HG03520 (cell line): ENCODE data around the gene PEX5.

Source experiments
- ATAC-seq: cut with Tn5 transposase; IDR thresholded peaks from one replicate; pipeline ENCODE4 v1.9.1; 2021; ENCODE audit warnings: mild to moderate bottlenecking, moderate library complexity; ENCODE audit not compliant: unreplicated experiment

PEX5 gene

DNA sequence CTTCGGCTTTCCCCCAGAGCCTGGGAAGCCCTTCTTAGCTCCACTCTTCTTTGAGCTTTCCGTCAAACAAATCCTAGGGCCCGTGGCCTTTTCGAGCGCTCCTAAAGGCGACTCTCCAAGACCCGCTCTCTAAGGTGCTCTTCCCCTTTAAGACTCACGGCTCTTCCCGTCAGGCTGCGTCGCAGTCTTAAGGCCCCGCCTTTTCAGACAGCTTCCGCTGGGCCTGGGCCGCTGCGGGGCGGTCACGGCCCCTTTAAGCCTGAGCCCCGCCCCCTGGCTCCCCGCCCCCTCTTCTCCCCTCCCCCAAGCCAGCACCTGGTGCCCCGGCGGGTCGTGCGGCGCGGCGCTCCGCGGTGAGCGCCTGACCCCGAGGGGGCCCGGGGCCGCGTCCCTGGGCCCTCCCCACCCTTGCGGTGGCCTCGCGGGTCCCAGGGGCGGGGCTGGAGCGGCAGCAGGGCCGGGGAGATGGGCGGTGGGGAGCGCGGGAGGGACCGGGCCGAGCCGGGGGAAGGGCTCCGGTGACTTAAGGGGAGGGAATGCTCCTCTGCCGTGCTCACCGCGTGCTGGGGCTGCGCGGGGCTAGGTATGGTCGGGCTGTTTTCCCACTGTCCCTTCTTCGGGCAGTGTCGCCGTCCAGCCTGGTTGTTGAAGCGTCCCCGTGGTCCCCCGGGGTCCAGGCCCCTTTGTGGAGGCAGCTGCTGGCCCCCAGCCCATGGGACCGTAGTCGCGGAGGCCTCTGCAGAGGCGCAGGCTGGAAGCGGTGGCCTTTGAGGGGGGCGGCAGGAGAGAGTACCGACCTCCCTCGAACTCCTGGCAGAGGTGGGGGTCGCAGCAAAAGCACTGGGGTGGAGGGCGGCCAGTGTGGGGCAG, at the start of gene PEX5:
Gene PEX5 (plus strand): TSS at position 289 of the 870 bp plus-strand sequence. CDS start 692 bp downstream, outside the sequence.
- peak; percentile 91 for ATAC-seq

DNA sequence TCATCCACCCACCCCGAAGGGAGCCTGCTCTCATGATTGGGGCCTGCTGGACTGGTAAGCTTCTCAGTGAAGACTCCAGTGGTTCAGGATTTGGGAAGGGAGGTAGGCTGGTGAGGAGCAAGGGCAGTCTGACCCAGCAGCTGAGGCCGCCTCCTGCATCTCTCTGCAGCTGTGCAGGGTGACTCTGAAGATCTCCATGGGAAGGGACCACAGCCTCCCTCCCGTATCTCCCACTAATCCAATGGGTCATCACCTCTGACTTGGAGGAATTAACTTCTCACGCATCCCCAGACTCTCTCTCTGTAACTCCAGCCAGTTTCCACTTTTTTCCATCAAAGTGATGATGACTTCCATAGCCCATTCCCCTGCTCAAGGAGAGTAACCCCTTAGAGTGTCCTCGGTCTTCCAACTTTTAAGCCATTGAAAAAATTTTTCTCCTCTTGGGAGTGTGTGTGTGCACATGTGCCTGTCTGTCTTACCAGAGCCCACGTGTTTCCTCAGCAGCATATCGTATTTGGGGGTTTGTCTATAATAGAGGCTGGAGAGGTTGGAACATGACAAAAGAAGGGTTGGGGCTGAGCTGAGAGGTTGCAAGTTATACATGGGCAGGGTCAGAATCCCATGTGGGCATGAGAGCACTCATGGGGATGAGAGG, 48.0 kb upstream of the PEX5 start:
- ATAC-seq: no peak

DNA sequence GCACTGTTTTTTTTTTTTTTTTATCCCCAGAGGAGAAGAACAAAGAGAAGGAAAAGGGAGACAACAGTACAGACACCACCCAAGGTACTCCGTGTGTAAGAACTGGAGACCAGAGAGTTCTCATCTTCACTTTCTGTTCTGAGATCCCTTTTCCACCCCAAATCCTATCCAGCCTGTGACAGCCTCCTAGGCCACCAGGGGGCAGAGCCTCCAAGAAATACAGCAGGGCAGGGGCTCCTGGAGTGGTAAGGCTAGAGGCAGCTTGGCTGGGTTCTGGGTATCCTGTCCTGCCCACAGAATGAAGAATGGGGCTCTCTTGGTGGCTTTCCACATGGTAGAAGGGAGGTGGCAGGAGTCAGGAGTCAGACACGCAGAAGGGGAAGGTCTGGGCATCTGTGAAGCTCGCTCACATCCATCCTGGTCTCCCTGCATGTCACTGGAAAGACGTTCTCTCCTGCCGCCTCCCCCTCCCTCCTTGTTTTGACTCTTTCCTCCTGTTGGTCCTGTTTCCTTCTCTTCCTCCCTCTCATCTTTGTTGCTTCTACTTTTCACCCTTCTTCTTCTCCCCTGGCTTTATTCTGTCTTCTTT, 47.3 kb upstream of the PEX5 start:
- ATAC-seq: no peak

DNA sequence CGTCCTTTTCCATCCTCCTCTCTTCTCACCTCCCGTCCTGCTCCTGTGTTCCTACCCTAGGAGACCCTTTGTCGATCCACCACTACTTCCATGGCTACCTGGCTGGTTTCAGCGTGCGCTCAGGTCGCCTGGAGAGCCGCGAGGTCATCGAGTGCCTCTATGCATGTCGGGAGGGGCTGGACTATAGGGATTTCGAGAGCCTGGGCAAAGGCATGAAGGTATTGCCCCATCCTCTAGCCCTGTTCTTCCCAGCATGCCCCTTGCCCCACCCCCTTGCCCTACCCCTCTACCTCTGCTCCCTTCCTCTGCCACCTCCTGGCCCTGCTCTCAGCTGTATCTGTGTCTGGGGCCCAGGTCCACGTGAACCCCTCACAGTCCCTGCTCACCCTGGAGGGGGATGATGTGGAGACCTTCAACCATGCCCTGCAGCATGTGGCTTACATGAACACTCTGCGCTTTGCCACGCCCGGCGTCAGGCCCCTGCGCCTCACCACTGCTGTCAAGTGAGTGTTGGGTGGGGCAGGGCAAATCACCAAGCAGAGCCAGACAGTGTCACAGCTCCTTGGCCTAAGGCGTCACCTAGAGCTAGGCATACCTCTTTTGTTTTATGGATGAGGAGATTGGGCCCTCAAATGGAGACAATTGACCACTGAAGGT, 46.5 kb upstream of the PEX5 start:
- no peak for ATAC-seq

DNA sequence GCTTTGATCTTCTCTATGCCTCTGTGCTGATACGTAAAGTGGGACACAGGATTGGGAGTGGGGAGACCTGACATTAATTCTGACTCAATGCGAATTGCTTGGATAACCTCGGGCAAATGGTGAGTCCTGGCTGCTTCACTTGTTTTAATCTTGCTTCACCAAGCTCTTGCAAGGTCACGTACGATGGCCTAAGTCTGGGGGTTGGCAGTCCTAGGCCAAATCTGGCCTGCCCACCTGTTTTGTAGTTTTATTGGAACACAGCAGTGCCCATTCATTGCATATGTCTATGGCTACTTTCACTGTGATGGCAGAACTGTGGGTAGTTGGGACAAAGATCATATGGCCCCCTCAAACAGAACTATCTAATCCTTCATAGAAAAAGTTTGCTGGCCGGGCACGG, 45.9 kb upstream of the PEX5 start:
- ATAC-seq: no peak

DNA sequence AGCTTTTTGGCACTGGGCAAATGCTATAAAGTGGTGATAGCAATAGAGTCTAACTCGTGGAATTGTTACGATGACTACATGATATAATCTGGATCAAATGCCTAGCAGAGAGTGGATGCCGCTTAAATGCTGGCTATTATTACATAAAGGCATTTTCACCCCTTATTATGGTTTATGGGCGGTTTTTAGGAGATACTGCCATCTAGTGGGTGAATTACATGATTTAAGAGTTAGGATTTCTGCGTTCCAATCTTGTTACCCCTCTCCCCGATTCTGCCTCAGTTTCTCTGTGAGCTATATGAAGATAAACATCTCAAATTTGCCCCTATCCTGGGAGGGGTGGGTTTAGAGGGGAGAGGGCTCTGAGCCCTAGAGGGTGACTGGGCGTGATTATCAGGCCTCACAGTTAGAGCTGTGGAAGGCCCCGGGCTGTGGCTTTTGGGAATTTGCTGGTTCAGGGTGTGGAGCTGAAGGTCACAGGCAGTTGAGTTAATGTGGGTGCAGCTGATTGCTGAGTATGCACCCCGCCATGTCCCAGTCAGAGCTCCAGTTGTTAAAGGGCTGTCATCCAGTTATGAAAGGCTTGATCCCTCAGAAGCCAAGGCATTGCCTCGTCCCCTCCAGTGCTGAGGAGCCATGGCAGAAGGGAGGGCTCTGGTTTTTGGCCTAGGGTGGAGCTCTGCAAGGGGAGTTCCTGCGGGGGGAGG, 44.9 kb upstream of the PEX5 start:
- ATAC-seq: no peak

DNA sequence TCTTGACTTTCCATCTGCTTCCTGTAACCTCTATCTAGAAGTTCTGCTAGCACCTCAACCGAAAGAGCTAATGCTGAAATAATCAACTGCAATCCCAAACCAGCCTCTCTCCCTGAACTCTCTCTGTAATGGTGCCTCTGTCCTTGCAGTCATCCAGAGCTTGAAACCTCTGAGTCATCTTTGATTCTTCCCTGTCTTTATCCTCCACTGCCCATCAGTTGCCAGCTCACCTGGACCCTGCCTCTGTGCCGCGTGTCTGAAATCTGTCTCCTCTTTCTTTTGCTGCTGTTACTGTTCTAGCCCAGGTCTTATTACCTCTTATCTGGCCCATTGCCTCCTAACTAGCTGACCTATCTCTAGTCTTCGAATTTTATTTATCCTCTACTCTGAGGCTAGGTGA, 43.8 kb upstream of the PEX5 start:
- no peak for ATAC-seq

DNA sequence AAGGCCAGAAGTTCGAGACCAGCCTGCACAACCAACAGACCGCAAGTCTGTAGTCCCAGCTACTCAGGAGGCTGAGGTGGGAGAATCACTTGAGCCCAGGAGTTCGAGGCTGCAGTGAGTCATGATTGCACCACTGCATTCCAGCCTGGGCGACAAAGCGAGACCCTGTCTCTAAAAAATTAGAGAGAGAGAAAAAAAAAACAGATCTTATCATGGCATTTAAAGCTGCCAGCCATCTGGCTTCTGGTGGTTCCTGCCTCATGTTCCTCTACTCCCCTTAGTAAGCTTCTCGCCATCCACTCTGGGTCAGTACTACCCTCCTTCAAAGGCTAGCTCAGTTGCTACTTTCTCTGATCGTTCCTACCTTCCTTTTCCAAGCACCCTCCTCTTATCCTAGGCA, 43.3 kb upstream of the PEX5 start:
- ATAC-seq: no peak

DNA sequence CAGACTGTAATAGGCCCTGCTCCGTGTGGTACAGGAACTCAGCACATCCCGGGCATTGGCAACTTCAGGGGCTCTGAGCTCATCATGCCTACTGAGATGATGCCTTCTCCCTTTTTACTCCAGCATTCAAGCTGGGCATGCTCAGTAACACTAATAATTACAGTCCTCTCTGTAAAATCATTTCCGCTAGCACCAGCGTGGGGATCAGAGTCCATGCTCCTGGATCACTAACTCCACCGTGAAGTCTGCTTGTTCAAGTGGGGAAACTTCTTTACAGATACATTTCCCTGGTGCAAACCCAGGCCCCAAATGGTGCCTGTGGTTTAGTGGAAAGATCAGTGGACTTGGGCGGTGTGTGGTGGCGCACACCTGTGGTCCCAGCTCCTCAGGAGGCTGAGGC, 42.6 kb upstream of the PEX5 start:
- no peak for ATAC-seq

DNA sequence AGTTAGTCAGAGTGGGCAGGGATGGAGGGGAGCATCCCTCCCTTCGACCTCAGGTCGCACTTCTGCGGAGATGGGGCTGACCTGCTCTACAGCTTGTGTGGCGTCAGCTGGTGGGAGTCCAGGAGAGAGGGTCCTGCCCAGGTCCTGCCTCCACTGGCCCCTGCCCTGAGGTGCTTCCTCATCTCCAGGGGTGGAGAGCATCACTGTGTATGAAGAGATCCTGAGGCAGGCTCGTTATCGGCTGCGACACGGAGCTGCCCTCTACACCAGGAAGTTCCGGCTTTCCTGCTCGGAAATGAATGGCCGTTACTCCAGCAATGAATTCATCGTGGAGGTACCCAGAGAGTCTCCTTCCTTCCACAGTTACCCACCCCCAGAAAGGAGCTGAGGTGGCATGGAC, 39.1 kb upstream of the PEX5 start:
- ATAC-seq: no peak

DNA sequence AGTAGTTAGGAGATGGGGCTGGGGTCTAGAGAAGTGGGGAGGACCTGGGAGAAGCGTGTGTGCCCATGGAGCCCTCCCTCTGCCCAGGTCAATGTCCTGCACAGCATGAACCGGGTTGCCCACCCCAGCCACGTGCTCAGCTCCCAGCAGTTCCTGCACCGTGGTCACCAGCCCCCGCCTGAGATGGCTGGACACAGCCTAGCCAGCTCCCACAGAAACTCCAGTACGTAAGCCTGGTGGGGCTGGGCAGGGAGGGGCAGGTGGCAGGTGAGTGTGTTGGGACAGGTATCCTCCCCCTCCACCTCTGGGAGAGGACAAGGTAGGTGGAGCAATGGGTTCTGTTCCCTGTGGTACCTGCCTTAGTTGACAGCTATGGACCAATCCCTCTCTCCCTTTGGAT, 38.6 kb upstream of the PEX5 start:
- no peak for ATAC-seq

DNA sequence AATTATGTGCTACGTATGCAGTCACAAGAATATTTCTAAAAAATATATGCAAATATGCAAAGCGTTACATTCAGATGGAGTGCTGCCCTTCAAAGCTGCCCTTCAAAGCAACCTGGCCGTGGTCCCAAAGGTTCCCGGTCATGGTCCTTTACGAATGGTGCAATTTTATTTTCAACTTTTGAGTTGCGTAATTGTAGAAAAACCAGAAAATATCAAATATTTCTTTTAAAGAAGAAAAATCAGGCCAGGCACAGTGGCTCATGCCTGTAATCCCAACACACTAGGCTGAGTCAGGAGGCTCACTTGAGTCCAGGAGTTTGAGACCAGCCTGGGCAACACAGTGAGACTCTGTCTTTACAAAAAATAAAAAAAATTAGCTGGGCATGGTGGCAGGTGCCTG, 38.0 kb upstream of the PEX5 start:
- no peak for ATAC-seq

DNA sequence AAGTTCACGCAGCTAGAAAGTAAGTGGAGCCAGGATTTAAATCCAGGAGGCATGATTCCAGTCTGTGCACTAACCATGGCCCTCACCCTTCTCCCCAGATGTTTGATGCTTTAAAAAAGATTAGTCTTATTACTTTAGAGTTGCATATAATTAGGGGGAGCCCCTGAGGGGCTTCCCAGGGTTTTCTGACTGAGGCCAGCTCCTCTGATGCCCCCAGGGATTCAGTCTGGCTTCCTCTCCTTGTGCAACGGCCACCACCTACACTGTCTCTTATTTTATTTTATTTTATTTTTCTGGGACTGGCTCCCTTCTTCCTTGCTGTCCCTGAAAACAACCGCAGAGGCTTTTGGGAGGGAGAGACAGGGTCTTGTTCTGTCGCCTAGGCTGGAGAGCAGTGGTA, 36.7 kb upstream of the PEX5 start:
- no peak for ATAC-seq

DNA sequence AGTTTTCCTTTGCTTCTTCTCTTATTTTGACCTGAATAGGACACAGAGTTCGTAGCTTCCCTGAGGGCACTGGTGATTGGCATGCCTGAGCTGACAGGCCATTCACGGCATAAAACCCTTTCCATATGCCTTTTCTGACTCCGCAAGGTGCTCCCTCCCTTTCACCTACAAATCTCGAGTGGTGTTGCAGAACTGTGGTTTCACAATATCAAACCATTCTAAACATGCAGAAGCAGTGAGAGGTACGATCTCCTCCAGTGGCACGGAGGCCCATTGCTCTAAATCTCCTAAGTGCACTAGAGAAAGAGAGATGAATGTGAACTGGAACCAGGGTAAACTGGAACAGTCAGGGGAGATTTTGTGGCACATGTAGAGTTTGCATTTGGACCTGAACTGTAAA, 35.4 kb upstream of the PEX5 start:
- ATAC-seq: no peak

DNA sequence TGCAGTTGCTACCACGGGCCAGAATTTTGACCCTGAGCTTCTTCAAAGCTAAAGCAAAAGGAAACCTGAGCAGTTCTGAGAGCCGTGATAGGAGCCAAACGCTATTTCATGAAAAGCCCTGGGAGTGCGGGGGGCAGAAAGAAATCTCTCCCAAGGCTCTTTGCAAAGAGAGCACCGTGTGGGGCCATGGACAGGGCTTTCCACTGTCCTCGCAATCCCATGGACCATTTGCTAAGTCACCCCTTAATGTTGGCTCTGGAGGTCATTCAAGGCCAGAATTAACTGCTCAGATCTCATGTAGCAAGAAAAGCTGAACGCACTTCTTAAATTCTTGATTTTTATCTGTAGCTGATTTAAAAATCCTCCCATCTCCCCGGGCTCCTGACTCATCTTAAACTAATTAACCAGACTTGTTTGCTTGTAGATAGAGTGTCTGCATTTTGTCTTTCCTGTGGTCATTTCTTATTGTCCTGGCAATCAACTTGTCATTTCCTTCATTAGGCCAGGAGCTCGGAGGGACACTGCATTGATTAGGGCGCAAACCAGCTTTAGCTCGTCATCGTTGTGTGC, 34.5 kb upstream of the PEX5 start:
- ATAC-seq: no peak

DNA sequence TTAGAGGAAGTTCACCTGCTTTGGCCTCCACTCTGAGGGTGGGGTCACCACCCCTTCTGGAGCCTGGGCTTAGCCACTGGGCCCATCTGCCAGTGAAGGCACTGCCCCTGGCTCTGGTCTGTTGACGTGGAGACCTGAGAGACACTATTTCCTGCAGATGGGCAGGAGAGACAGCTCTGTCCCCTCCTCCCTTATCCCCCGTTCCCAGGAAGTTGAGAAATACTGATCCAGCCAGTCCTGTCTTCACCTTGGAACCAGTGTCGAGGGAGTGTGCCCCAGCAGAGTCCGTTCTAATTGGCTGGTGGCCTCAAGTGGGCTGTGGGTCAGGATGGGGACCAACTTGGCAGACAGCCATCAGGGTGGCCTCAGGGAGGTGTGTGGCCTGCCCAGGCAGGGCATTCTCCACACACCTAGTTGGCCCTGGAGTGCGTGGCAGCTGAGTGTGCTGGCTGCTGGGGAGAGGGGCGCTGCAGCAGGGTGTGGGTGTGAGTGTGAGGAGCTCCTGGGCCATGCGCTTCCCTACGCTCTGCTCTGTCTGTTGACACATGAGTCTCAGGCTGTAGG, 33.9 kb upstream of the PEX5 start:
- ATAC-seq: no peak

DNA sequence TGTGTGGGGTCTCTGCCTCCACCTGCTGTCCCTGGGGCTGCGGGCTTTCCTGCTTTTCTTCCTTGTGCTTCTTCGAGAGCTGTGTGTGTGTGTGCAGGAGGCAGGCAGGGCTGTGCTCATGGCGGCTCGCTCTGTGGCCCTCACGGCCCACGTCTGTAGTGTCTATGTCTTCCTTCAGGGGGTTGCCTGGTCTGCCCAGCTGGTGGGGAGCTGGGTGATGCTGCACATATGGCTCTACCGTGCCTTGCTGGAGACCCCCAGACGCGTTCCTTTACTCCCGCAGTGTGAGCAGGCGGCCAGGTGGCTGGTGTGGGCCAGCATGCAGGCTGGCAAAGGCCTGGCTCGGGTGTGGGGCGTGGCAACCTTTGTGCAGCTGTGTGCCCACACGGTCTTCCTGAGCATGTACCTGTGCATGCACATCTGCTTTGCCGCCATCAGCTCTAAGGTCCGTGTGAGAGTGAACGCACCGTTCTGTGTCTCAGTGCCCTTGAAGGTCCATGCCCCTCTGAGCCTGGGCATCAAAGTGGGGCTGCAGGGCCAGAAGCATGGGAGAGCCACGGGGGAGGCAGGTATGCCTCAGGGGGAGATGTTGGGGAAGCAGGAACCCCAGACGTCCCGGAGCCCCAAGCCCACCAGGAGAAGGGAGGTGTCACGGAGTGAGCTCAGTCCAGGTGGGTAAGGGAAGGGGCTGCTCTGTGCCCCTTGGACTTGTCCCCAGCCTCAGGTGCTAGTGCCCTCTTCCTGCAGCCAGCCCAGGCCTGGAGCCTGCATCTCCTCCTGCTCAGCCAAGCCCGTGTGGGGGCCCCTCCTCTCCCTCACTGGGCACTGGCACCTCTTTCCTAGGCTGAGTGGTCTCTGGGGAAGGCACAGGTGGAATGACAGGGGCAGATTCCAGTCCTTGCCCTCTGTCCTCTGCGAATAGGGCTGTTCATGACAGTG, 33.0 kb upstream of the PEX5 start:
- no peak for ATAC-seq

DNA sequence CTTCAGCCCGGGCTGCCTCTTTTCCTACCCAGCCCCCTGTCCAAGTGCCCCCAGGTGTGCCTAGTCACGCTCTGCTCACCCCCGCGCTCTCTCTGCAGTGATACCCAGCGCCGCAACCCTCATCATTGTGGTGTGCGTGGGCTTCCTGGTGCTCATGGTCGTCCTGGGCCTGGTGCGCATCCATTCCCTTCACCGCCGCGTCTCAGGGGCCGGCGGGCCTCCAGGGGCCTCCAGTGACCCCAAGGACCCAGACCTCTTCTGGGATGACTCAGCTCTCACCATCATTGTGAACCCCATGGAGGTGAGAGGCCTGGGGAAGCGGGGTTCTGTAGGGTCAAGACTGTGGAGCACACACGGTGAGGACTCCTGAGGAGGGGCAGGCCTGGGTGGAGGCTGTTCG, 32.1 kb upstream of the PEX5 start:
- ATAC-seq: no peak
